ENCODE results near the gene HELZ.

DNA sequence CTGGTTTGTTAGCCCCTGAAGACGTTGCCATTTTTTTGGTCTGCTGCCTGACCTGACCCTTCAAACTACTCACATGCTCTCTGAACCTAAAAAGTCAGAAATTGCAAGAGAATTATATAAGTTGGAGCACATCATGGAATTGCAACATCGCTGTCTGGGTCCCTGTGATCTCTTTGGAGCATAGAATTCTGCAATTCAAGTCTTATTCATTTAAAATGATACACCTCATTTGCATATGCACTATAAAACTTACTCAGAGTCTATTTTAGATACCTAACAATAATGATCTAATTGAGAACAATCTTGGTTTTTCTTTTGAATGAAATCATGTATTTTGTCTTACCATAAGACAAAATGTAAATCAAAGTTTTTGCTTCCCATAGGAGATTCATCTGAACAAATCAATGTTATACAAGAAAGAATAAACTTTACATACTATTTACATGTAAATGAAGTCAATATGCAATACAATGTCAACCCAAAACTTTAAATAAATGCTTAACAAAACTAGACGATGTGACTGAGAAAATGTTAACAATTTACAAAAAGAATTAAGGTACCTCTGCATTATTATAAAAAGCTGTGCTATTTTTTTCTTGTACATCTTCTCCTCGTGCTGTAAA lies 99.7 kb downstream of the HELZ start:
- TF ChIP-seq, protein P1, sequence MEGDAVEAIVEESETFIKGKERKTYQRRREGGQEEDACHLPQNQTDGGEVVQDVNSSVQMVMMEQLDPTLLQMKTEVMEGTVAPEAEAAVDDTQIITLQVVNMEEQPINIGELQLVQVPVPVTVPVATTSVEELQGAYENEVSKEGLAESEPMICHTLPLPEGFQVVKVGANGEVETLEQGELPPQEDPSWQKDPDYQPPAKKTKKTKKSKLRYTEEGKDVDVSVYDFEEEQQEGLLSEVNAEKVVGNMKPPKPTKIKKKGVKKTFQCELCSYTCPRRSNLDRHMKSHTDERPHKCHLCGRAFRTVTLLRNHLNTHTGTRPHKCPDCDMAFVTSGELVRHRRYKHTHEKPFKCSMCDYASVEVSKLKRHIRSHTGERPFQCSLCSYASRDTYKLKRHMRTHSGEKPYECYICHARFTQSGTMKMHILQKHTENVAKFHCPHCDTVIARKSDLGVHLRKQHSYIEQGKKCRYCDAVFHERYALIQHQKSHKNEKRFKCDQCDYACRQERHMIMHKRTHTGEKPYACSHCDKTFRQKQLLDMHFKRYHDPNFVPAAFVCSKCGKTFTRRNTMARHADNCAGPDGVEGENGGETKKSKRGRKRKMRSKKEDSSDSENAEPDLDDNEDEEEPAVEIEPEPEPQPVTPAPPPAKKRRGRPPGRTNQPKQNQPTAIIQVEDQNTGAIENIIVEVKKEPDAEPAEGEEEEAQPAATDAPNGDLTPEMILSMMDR (IDR thresholded peaks at IDR 0.05), result no peak
- TF ChIP-seq EZH2 (IDR thresholded peaks at IDR 0.05; ENCODE audit: borderline replicate concordance, insufficient read depth, low read depth, low read length, poor library complexity, severe bottlenecking), result no peak

Data from B cell (primary cell).